Measurements from ENCODE around the gene ZNF839. TPM values are rescaled to one million over a fixed set of nuclear protein-coding genes. Genes with fewer than 3 reads are reported as not detected.
"Not testable (repeated sequence)": the region's sequence is repeated elsewhere in the genome, so short reads cannot be mapped to it uniquely, and the experiment has no call there.

ZNF839 gene
- total RNA-seq, 1 donor from 2014 or later, result 8.2 TPM

- peaks cover 8% of the 10 kb centered on the region for H3K4me1 Mint-ChIP-seq (ENCODE audit: low read depth)
- H3K36me3 Mint-ChIP-seq (ENCODE audit: low read depth), result no peaks in the 10 kb centered on the region
- H3K4me3 Mint-ChIP-seq (ENCODE audit: unreplicated experiment), result no peak overlapping the region
- no peaks in the 10 kb centered on the region for H3K27me3 Mint-ChIP-seq (ENCODE audit: low read depth)
- no peaks in the 10 kb centered on the region for H3K9me3 Mint-ChIP-seq (ENCODE audit: low read depth)
- TF ChIP-seq, protein P1, sequence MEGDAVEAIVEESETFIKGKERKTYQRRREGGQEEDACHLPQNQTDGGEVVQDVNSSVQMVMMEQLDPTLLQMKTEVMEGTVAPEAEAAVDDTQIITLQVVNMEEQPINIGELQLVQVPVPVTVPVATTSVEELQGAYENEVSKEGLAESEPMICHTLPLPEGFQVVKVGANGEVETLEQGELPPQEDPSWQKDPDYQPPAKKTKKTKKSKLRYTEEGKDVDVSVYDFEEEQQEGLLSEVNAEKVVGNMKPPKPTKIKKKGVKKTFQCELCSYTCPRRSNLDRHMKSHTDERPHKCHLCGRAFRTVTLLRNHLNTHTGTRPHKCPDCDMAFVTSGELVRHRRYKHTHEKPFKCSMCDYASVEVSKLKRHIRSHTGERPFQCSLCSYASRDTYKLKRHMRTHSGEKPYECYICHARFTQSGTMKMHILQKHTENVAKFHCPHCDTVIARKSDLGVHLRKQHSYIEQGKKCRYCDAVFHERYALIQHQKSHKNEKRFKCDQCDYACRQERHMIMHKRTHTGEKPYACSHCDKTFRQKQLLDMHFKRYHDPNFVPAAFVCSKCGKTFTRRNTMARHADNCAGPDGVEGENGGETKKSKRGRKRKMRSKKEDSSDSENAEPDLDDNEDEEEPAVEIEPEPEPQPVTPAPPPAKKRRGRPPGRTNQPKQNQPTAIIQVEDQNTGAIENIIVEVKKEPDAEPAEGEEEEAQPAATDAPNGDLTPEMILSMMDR (IDR thresholded peaks at IDR 0.05), result no peak
- no peak for DNase-seq (ENCODE audit: low spot score)
- no peak overlapping the region for H3K27ac Mint-ChIP-seq (ENCODE audit: unreplicated experiment)
Observed at GRCh38 chr14:102325791-102326345, 6.3 kb downstream of the ZNF839 start.

GRCh38 chr14:102326583-102326982 is 7.0 kb downstream of the ZNF839 start:
- peaks cover 7% of the 10 kb centered on the region for H3K4me1 Mint-ChIP-seq (ENCODE audit: low read depth)
- H3K27me3 Mint-ChIP-seq (ENCODE audit: low read depth), result no peaks in the 10 kb centered on the region

GRCh38 chr14:102329381-102329780 is 9.8 kb downstream of the ZNF839 start:
- not testable (repeated sequence) for H3K4me1 Mint-ChIP-seq (ENCODE audit: low read depth); H3K4me3 Mint-ChIP-seq (ENCODE audit: unreplicated experiment); H3K36me3 Mint-ChIP-seq (ENCODE audit: low read depth); DNase-seq (ENCODE audit: low spot score); H3K27ac Mint-ChIP-seq (ENCODE audit: unreplicated experiment); H3K9me3 Mint-ChIP-seq (ENCODE audit: low read depth); H3K27me3 Mint-ChIP-seq (ENCODE audit: low read depth)

More at GRCh38 chr14:102326583-102326982, 7.0 kb downstream of the ZNF839 start:
- Mint-ChIP-seq H3K9me3 (ENCODE audit: low read depth) (no peaks in the 10 kb centered on the region), H3K27ac (ENCODE audit: unreplicated experiment) (no peak overlapping the region), H3K4me3 (ENCODE audit: unreplicated experiment) (no peak overlapping the region), H3K36me3 (ENCODE audit: low read depth) (peaks cover 2% of the 10 kb centered on the region)
- DNase-seq (ENCODE audit: low spot score), result no peak
- TF ChIP-seq, protein P1 (IDR thresholded peaks at IDR 0.05), result no peak

- Mint-ChIP-seq H3K4me3 (ENCODE audit: unreplicated experiment) (no peak overlapping the region), H3K4me1 (ENCODE audit: low read depth) (no peaks in the 10 kb centered on the region), H3K27me3 (ENCODE audit: low read depth) (no peaks in the 10 kb centered on the region), H3K36me3 (ENCODE audit: low read depth) (peaks cover 10% of the 10 kb centered on the region), H3K9me3 (ENCODE audit: low read depth) (no peaks in the 10 kb centered on the region), H3K27ac (ENCODE audit: unreplicated experiment) (no peak overlapping the region)
- TF ChIP-seq, protein P1 (IDR thresholded peaks at IDR 0.05), result no peak
- no peak for DNase-seq (ENCODE audit: low spot score)
Observed at GRCh38 chr14:102330806-102331205, 11.3 kb downstream of the ZNF839 start.

DNA sequence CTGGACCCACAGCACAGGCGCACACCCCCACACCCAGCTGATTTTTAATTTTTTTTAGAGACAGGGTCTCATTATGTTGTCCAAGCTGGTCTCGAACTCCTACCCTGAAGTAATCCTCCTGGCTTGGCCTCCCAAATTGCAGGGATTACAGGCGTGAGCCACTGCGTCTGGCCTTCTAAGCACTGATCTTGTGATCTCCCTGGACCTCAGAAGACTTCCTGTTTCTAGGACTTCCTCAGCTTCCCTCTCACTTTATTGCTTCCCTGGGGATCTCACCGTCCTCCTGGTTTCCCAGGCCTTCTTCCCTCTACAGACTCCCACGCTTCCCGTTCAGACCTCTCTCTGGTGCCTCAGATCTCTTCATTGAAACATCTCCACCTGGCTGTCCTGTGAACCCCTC is 13.8 kb downstream of the ZNF839 start:
- TF ChIP-seq, protein P1 (IDR thresholded peaks at IDR 0.05), result no peak
- Mint-ChIP-seq H3K27ac (ENCODE audit: unreplicated experiment) (no peak overlapping the region), H3K9me3 (ENCODE audit: low read depth) (no peaks in the 10 kb centered on the region), H3K27me3 (ENCODE audit: low read depth) (no peaks in the 10 kb centered on the region), H3K36me3 (ENCODE audit: low read depth) (peaks cover 17% of the 10 kb centered on the region), H3K4me1 (ENCODE audit: low read depth) (no peaks in the 10 kb centered on the region), H3K4me3 (ENCODE audit: unreplicated experiment) (no peak overlapping the region)
- DNase-seq (ENCODE audit: low spot score), result no peak
